GM23338 (cell line): ENCODE results near the gene SLBP. TPM values are rescaled to one million over a fixed set of nuclear protein-coding genes. Genes with fewer than 3 reads are reported as not detected.

Source experiments
- ATAC-seq: fragments of 200-7000 bp; cut with Tn5 transposase; 3 replicates; pipeline ENCODE4 v1.9.1; 2020
- DNase-seq: peaks from one replicate; pipeline ENCODE4 v3.0.0-alpha.2; 2015; ENCODE audit warnings: low spot score
- H2AFZ ChIP-seq: fragments of 200-600 bp; sonication (generic); 2 replicates; pipeline ENCODE4 v1.8.0; 2016; ENCODE audit warnings: antibody characterized with exemption, mild to moderate bottlenecking, moderate library complexity
- H3F3A ChIP-seq: fragments of 200-600 bp; sonication (generic); replicated peaks from 2 replicates; pipeline ENCODE4 v1.8.0; 2017; ENCODE audit warnings: antibody characterized with exemption, mixed run types, low read depth
- H3K27ac ChIP-seq: fragments of 200-600 bp; sonication (generic); 2 replicates; pipeline ENCODE4 v1.6.1; 2016; ENCODE audit warnings: low read depth
- H3K27me3 ChIP-seq: fragments of 200-600 bp; sonication (generic); 2 replicates; pipeline ENCODE4 v1.8.0; 2016; ENCODE audit warnings: mild to moderate bottlenecking, mixed run types, moderate library complexity; ENCODE audit not compliant: insufficient read depth
- H3K36me3 ChIP-seq: fragments of 200-600 bp; sonication (generic); 2 replicates; pipeline ENCODE4 v1.8.0; 2016; ENCODE audit warnings: mild to moderate bottlenecking; ENCODE audit not compliant: insufficient read depth
- H3K4me1 ChIP-seq: fragments of 200-600 bp; sonication (generic); 2 replicates; pipeline ENCODE4 v1.8.0; 2016; ENCODE audit warnings: mild to moderate bottlenecking, moderate library complexity; ENCODE audit not compliant: insufficient read depth
- H3K4me2 ChIP-seq: fragments of 200-600 bp; sonication (generic); 2 replicates; pipeline ENCODE4 v1.7.1; 2017; ENCODE audit warnings: mixed run types
- H3K4me3 ChIP-seq: fragments of 200-600 bp; sonication (generic); 2 replicates; pipeline ENCODE4 v1.6.1; 2016; ENCODE audit warnings: mixed run types
- H3K79me2 ChIP-seq: fragments of 200-600 bp; sonication (generic); replicated peaks from 2 replicates; pipeline ENCODE4 v1.8.0; 2017; ENCODE audit warnings: mild to moderate bottlenecking; ENCODE audit not compliant: insufficient read depth
- H3K9me2 ChIP-seq: fragments of 200-600 bp; sonication (generic); 2 replicates; pipeline ENCODE4 v1.8.0; 2017; ENCODE audit not compliant: insufficient read depth
- H4K20me1 ChIP-seq: fragments of 200-600 bp; sonication (generic); replicated peaks from 2 replicates; pipeline ENCODE4 v1.8.0; 2017; ENCODE audit warnings: mild to moderate bottlenecking; ENCODE audit not compliant: insufficient read depth
- H3K27ac Mint-ChIP-seq: 2 replicates; pipeline ENCODE4 v1.8.0; 2020; ENCODE audit warnings: inconsistent platforms, mild to moderate bottlenecking, moderate library complexity, mixed read lengths
- H3K27me3 Mint-ChIP-seq: 3 replicates; pipeline ENCODE4 v1.8.0; 2022; ENCODE audit warnings: low read depth, mild to moderate bottlenecking, moderate library complexity, mixed read lengths, inconsistent platforms; ENCODE audit not compliant: insufficient read depth, poor library complexity
- H3K36me3 Mint-ChIP-seq: 3 replicates; pipeline ENCODE4 v1.8.0; 2021; ENCODE audit warnings: low read depth, mild to moderate bottlenecking, inconsistent platforms, moderate library complexity, mixed read lengths
- H3K4me1 Mint-ChIP-seq: 3 replicates; pipeline ENCODE4 v1.8.0; 2020; ENCODE audit warnings: mild to moderate bottlenecking, inconsistent platforms, mixed read lengths
- H3K4me3 Mint-ChIP-seq: 3 replicates; pipeline ENCODE4 v1.8.0; 2021; ENCODE audit warnings: moderate library complexity, mild to moderate bottlenecking, inconsistent platforms, mixed read lengths
- H3K9me3 Mint-ChIP-seq: 3 replicates; pipeline ENCODE4 v1.8.0; 2020; ENCODE audit warnings: moderate library complexity, mild to moderate bottlenecking, inconsistent platforms, mixed read lengths
- CREB1 ChIP-seq: fragments of 250-450 bp; sonication (Bioruptor Pico); IDR thresholded peaks from 2 replicates; pipeline ENCODE4 v1.5.0; 2020; ENCODE audit warnings: low read depth, mild to moderate bottlenecking, moderate library complexity
- JUNB ChIP-seq: IDR thresholded peaks from one replicate; pipeline ENCODE4 v1.6.1; 2016; ENCODE audit warnings: antibody characterized with exemption; ENCODE audit not compliant: unreplicated experiment
- NANOG ChIP-seq: IDR thresholded peaks from 2 replicates; pipeline ENCODE4 v1.6.1; 2016; ENCODE audit warnings: antibody characterized with exemption, borderline replicate concordance
- ZNF331 ChIP-seq: fragments of 250-450 bp; sonication (Bioruptor Pico); IDR thresholded peaks from 2 replicates; pipeline ENCODE4 v1.5.0; 2020; ENCODE audit warnings: low read depth, mild to moderate bottlenecking, moderate library complexity
- polyA plus RNA-seq: library from polyadenylated mRNA; unstranded; fragments of >200 nt; fragmentation: Nextera tagmentation; extraction: Ambion mirVana; gene quantifications from 2 replicates; pipeline ENCODE4 v1.2.1, GENCODE V29; 2016
- total RNA-seq: library from RNA; depleted of rRNA; stranded (reverse); fragments of >200 nt; shearing (Covaris generic); gene quantifications from 2 replicates; pipeline ENCODE4 v1.2.3, GENCODE V29; 2014
- TF ChIP-seq, protein P1 (sequence below): fragments of 250-450 bp; sonication (Bioruptor Pico); IDR thresholded peaks from 2 replicates; pipeline ENCODE4 v1.5.0; 2020; ENCODE audit warnings: mild to moderate bottlenecking, moderate library complexity
- TF ChIP-seq, protein P2 (sequence below), 2 experiments: fragments of 200-600 bp in 1 of 2; sonication (generic) in 1 of 2; conservative IDR thresholded peaks; 2 replicates each; pipeline versions ENCODE4 v1.5.1 to v1.6.1; 2016 to 2017; ENCODE audit warnings: antibody characterized with exemption in 2 of 2, low read depth in 2 of 2, mild to moderate bottlenecking in 2 of 2, moderate library complexity in 1 of 2
- TF ChIP-seq, protein P3 (sequence below): IDR thresholded peaks from 2 replicates; pipeline ENCODE4 v1.6.1; 2016; ENCODE audit warnings: antibody characterized with exemption

Gene SLBP
- total and polyA plus RNA-seq, 2 experiments from 2014 or later = 54.4 to 58.6 TPM

DNA sequence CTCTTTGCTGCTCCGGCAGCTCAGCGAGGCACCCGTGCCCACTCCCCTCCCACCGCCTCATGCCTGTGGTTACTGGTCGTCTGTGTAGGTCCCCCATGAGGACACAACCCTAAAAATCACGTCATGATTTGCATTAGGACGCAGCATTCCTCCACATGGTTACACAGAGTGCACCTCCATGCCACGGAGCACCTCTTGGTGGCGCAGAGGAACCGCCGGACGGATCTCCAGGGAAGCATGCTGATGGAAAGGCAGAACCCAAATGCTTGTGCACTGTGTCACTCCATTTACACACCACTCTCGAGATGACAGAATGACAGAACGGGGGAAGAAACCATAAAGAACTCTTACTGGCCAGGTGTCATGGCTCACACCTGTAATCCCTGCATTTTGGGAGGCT is 50.4 kb downstream of the SLBP start:
- H4K20me1 ChIP-seq = no peaks in the 10 kb centered on the region
- no peak overlapping the region for H3K27ac ChIP-seq
- no peaks in the 10 kb centered on the region for H3K36me3 Mint-ChIP-seq
- no peak overlapping the region for H3K27ac Mint-ChIP-seq
- no peak for ATAC-seq
- no peak overlapping the region for H3K4me2 ChIP-seq
- H3K4me3 ChIP-seq = no peak overlapping the region
- no peaks in the 10 kb centered on the region for H3K27me3 ChIP-seq
- H3K9me2 ChIP-seq = no peaks in the 10 kb centered on the region
- no peaks in the 10 kb centered on the region for H3F3A ChIP-seq
- no peaks in the 10 kb centered on the region for H3K27me3 Mint-ChIP-seq
- H3K36me3 ChIP-seq = no peaks in the 10 kb centered on the region
- H3K4me1 Mint-ChIP-seq = peaks cover 4% of the 10 kb centered on the region
- H3K9me3 Mint-ChIP-seq = no peaks in the 10 kb centered on the region; the same call in 2 of the 3 replicates
- no peaks in the 10 kb centered on the region for H3K79me2 ChIP-seq
- TF ChIP-seq ZNF331 (CRISPR knock-in tag) = no peak
- TF ChIP-seq, protein P1, sequence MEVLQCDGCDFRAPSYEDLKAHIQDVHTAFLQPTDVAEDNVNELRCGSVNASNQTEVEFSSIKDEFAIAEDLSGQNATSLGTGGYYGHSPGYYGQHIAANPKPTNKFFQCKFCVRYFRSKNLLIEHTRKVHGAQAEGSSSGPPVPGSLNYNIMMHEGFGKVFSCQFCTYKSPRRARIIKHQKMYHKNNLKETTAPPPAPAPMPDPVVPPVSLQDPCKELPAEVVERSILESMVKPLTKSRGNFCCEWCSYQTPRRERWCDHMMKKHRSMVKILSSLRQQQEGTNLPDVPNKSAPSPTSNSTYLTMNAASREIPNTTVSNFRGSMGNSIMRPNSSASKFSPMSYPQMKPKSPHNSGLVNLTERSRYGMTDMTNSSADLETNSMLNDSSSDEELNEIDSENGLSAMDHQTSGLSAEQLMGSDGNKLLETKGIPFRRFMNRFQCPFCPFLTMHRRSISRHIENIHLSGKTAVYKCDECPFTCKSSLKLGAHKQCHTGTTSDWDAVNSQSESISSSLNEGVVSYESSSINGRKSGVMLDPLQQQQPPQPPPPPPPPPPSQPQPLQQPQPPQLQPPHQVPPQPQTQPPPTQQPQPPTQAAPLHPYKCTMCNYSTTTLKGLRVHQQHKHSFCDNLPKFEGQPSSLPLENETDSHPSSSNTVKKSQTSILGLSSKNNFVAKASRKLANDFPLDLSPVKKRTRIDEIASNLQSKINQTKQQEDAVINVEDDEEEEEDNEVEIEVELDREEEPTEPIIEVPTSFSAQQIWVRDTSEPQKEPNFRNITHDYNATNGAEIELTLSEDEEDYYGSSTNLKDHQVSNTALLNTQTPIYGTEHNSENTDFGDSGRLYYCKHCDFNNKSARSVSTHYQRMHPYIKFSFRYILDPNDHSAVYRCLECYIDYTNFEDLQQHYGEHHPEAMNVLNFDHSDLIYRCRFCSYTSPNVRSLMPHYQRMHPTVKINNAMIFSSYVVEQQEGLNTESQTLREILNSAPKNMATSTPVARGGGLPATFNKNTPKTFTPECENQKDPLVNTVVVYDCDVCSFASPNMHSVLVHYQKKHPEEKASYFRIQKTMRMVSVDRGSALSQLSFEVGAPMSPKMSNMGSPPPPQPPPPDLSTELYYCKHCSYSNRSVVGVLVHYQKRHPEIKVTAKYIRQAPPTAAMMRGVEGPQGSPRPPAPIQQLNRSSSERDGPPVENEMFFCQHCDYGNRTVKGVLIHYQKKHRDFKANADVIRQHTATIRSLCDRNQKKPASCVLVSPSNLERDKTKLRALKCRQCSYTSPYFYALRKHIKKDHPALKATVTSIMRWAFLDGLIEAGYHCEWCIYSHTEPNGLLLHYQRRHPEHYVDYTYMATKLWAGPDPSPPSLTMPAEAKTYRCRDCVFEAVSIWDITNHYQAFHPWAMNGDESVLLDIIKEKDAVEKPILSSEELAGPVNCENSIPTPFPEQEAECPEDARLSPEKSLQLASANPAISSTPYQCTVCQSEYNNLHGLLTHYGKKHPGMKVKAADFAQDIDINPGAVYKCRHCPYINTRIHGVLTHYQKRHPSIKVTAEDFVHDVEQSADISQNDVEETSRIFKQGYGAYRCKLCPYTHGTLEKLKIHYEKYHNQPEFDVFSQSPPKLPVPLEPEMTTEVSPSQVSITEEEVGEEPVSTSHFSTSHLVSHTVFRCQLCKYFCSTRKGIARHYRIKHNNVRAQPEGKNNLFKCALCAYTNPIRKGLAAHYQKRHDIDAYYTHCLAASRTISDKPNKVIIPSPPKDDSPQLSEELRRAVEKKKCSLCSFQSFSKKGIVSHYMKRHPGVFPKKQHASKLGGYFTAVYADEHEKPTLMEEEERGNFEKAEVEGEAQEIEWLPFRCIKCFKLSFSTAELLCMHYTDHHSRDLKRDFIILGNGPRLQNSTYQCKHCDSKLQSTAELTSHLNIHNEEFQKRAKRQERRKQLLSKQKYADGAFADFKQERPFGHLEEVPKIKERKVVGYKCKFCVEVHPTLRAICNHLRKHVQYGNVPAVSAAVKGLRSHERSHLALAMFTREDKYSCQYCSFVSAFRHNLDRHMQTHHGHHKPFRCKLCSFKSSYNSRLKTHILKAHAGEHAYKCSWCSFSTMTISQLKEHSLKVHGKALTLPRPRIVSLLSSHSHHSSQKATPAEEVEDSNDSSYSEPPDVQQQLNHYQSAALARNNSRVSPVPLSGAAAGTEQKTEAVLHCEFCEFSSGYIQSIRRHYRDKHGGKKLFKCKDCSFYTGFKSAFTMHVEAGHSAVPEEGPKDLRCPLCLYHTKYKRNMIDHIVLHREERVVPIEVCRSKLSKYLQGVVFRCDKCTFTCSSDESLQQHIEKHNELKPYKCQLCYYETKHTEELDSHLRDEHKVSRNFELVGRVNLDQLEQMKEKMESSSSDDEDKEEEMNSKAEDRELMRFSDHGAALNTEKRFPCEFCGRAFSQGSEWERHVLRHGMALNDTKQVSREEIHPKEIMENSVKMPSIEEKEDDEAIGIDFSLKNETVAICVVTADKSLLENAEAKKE (CRISPR knock-in tag) = no peak
- TF ChIP-seq JUNB = no peak
- no peak for TF ChIP-seq CREB1 (CRISPR knock-in tag)
- TF ChIP-seq, protein P2, sequence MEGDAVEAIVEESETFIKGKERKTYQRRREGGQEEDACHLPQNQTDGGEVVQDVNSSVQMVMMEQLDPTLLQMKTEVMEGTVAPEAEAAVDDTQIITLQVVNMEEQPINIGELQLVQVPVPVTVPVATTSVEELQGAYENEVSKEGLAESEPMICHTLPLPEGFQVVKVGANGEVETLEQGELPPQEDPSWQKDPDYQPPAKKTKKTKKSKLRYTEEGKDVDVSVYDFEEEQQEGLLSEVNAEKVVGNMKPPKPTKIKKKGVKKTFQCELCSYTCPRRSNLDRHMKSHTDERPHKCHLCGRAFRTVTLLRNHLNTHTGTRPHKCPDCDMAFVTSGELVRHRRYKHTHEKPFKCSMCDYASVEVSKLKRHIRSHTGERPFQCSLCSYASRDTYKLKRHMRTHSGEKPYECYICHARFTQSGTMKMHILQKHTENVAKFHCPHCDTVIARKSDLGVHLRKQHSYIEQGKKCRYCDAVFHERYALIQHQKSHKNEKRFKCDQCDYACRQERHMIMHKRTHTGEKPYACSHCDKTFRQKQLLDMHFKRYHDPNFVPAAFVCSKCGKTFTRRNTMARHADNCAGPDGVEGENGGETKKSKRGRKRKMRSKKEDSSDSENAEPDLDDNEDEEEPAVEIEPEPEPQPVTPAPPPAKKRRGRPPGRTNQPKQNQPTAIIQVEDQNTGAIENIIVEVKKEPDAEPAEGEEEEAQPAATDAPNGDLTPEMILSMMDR (conservative IDR thresholded peaks at IDR 0.05; ENCODE audit: low read depth in 2 of 2) = peak in 1 of 2 experiments; percentile 49; a peak in 2 of 4 replicates
- TF ChIP-seq NANOG = no peak
- TF ChIP-seq, protein P3, sequence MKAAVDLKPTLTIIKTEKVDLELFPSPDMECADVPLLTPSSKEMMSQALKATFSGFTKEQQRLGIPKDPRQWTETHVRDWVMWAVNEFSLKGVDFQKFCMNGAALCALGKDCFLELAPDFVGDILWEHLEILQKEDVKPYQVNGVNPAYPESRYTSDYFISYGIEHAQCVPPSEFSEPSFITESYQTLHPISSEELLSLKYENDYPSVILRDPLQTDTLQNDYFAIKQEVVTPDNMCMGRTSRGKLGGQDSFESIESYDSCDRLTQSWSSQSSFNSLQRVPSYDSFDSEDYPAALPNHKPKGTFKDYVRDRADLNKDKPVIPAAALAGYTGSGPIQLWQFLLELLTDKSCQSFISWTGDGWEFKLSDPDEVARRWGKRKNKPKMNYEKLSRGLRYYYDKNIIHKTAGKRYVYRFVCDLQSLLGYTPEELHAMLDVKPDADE = no peak
- H3K4me1 ChIP-seq = no peaks in the 10 kb centered on the region
- H2AFZ ChIP-seq = no peak overlapping the region
- no peak for DNase-seq
- no peak overlapping the region for H3K4me3 Mint-ChIP-seq
